GM21367 (cell line): Measurements from ENCODE around the gene ABCB6.
A peak's percentile ranks its signal among the peaks of the same experiment; 100 is the strongest.
"Not testable (repeated sequence)": the region's sequence is repeated elsewhere in the genome, so short reads cannot be mapped to it uniquely, and the experiment has no call there.

Experiments used
- ATAC-seq: cut with Tn5 transposase; IDR thresholded peaks from one replicate; pipeline ENCODE4 v1.9.1; 2021; ENCODE audit not compliant: unreplicated experiment

The ABCB6 gene

DNA sequence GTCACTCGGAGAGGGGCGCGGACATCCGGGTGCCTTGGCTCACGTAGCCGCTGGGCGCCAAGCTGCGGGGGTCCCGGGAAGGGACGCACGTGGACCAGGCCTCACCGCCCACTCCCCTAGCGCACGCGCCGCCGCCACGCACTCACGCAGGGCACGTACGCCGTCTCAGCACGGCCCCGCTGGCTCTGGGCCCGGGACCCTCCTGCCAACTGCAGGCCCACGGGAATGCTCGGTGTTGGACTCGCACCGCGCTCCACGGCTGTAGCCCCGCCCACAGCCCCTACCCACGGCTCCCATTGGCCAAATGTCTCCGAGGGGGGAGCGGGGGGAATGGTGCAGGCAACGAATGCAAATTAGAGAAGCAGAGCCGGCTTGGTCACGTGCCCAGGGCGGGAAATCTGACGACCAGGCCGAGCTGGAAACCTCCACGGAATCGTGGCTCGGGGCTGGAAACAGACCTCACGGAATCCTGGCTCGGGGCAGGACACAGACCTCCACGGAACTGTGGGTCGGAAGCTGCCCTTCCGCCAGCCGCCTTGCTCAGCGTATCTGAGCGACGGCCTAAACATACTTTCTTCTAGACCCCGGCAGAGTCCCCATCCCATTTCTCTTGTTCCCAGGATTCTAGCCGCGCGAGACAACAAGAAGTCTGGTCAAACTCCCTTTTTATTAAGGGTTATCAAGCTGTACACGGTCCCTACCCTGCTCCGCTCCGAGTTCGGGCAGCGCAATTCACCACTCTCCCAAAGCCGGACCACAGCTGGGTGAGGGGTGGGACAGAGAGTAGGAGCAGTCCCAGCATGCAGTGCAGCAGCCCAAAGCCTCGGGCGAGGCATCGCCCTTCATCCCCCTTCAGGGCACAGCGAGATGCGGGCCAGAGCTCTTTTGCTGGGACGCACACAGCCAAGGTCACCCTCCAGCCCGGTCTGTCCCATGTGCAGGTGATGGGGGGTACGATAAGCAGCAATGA is at the start of gene ABCB6:
Gene ABCB6 (minus strand): TSS at position 227 of the 970 bp plus-strand sequence. CDS start 285 bp downstream, outside the sequence.
- ATAC-seq: peak; percentile 71

DNA sequence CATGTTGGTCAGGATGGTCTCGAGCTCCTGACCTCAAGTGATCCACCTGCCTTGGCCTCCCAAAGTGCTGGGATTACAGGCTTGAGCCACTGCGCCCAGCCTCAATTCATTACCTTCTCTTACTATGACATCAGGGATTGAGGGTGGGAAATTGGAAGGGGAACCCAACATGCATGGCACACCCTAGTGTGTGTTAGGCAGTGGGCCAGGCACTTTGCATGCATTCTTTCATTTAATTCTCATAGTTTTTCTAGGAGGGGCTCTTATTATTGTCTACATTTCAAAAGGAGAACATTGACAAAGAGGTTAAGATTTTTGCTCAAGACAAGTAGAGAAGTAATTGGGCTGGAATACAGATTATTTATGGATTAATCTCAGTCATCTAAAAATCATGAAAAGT is 49.5 kb upstream of the ABCB6 start:
- no peak for ATAC-seq

GRCh38 chr2:219266886-219267285 is 48.1 kb upstream of the ABCB6 start:
- ATAC-seq: no peak

DNA sequence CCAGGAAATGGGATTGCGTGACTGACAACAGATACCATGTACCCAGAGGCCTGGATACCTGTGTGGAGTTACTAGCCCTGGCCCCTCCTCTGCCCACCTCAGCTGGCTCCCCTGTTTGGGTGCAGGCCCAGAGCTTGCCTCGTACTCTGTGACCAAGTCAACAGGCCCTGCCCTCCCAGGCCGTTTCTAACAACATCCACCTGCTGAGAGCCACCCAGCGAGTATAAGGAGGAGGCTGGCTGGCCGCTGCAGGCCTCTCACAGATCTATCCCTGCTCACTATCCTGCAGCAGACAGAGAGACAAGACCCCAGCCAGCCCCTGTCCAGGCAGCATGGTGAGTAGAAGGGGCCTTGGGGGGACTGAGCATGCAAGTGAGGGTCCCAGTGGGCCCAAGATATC is 47.5 kb upstream of the ABCB6 start:
- ATAC-seq: no peak

GRCh38 chr2:219261024-219261855 is 42.5 kb upstream of the ABCB6 start:
- no peak for ATAC-seq

GRCh38 chr2:219258942-219259341 is 40.2 kb upstream of the ABCB6 start:
- ATAC-seq: not testable (repeated sequence)

GRCh38 chr2:219254590-219255201 is 35.9 kb upstream of the ABCB6 start:
- peak; percentile 16 for ATAC-seq

- peak; percentile 32 for ATAC-seq
These were observed 35.2 kb upstream of the ABCB6 start, which contains the start of gene TUBA4A for GRCh38 chr2:219253753-219254589. TSS of gene TUBA4A (minus strand) at chr2:219253918. CDS start at chr2:219253858, 60 bp downstream.

- peak; percentile 12 for ATAC-seq
These were observed 34.4 kb upstream of the ABCB6 start, which contains the start of gene TUBA4B for GRCh38 chr2:219252900-219253752. TSS of gene TUBA4B (plus strand) at chr2:219253243. CDS start at chr2:219253408, 165 bp downstream.

GRCh38 chr2:219252570-219252899 is 33.8 kb upstream of the ABCB6 start:
- ATAC-seq: no peak

DNA sequence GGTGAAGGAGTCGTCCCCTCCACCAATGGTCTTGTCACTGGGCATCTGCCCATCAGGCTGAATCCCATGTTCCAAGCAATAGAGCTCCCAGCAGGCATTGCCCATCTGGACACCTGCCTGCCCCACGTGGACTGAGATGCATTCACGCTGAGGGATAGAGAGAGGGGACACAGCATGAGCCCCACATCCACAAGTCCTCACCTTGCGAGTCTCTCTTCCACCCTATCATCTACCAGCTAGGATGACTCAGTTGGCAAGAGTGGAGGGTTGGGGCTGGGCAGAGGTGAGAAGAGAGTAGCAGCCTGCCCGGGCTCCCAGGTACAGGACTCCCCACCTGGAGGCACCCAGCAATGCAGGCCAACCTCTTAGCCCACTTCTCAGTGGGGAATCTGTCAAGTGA is 33.3 kb upstream of the ABCB6 start:
- ATAC-seq: no peak

DNA sequence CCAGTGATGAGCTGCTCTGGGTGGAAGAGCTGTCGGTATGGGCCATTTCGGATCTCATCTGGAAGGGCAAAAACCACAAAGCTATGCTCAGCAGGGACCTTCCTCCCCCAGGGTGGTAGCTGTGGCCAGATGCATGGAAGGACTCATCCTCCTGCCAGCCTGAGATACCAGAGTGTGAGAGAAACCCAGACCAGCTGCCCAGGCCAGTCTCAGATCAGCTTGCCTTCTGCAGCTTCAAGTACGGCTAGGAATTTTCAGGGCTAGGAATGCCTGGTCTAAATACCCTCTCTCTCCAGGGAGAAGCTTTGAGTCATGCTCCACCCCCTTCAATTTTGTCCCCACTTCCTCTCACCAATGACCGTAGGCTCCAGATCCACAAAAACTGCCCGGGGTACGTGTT is 32.9 kb upstream of the ABCB6 start:
- ATAC-seq: no peak

GRCh38 chr2:219250049-219250781 is 31.5 kb upstream of the ABCB6 start:
- ATAC-seq: no peak

GRCh38 chr2:219249203-219249980 is 30.6 kb upstream of the ABCB6 start:
- ATAC-seq: no peak

- no peak for ATAC-seq
These were observed 30.1 kb upstream of the ABCB6 start for GRCh38 chr2:219248845-219249202.

DNA sequence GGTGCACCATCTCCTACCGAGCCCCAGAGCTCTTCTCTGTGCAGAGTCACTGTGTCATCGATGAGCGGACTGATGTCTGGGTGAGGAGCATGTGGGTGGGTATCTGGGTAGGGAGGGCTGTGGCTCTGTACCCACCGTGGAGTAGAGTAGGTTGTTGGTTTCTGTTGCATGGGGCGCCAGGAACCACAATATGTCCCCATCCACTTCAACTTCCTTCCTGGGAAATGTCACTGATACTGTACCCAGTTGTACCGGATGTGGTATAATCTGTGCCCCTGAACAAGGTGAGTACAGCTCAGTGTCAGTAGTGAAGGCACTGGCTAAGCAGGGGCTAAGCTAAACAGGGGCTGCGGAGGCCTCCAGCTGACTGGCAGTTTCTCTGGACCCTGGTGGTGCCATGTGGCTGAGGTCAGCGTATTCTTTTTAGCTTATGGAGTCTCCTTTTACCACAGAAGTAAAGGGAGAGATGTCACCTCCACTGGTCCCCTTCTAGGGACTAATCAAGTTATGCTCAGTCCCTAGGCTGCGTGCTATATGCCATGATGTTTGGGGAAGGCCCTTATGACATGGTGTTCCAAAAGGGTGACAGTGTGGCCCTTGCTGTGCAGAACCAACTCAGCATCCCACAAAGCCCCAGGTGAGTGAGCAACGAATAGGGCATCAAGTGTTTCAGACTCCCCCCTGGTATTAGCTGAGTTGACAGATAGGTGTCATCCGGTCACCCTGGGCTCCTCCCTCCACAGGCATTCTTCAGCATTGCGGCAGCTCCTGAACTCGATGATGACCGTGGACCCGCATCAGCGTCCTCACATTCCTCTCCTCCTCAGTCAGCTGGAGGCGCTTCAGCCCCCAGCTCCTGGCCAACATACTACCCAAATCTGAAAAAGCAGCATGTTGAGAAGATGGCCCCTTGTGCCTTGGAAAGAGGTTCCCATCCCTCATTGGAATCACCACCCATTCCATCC is 29.2 kb upstream of the ABCB6 start:
- no peak for ATAC-seq

- no peak for ATAC-seq
These were observed 27.8 kb upstream of the ABCB6 start for GRCh38 chr2:219246559-219246958.
